ENCODE data around the gene GPX7.

GPX7 gene

GRCh38 chr1:52631759-52632331, 29.7 kb downstream of the GPX7 start:
- peak; percentile 8 for DNase-seq

GRCh38 chr1:52632732-52633290, 30.6 kb downstream of the GPX7 start, which contains the start of gene SHISAL2A:
Gene SHISAL2A, plus strand, starts transcription at chr1:52633168. Its CDS starts 326 bp downstream, at chr1:52633494.
- DNase-seq: peak; percentile 71

- DNase-seq: peak; percentile 49
Measured at GRCh38 chr1:52633291-52633754, 31.2 kb downstream of the GPX7 start.

GRCh38 chr1:52634111-52634510, 31.9 kb downstream of the GPX7 start:
- peak; percentile 26 for DNase-seq

- peak; percentile 66 for DNase-seq
Measured at GRCh38 chr1:52635321-52636089, 33.3 kb downstream of the GPX7 start.

- peak; percentile 89 for DNase-seq
Measured at GRCh38 chr1:52636721-52637695, 34.8 kb downstream of the GPX7 start.

GRCh38 chr1:52637946-52638345, 35.8 kb downstream of the GPX7 start:
- no peak for DNase-seq

- no peak for DNase-seq
Measured at GRCh38 chr1:52640697-52641096, 38.5 kb downstream of the GPX7 start.

- DNase-seq: peak; percentile 18
Measured at GRCh38 chr1:52641307-52641706, 39.1 kb downstream of the GPX7 start.

- DNase-seq: no peak
Measured at GRCh38 chr1:52645261-52645660, 43.1 kb downstream of the GPX7 start.

- DNase-seq: no peak
Measured at GRCh38 chr1:52651904-52652303, 49.7 kb downstream of the GPX7 start.

- DNase-seq: no peak
Measured at GRCh38 chr1:52653207-52653849, 51.2 kb downstream of the GPX7 start.

- no peak for DNase-seq
Measured at GRCh38 chr1:52654063-52654462, 51.9 kb downstream of the GPX7 start.

- no peak for DNase-seq
Measured at GRCh38 chr1:52657702-52658101, 55.5 kb downstream of the GPX7 start.
